HG03521 (cell line): ENCODE data around the gene C2orf80.
"Not testable (repeated sequence)": the region's sequence is repeated elsewhere in the genome, so short reads cannot be mapped to it uniquely, and the experiment has no call there.

Experiments
- ATAC-seq: cut with Tn5 transposase; IDR thresholded peaks from one replicate; pipeline ENCODE4 v1.9.1; 2021; ENCODE audit warnings: mild to moderate bottlenecking, moderate library complexity; ENCODE audit not compliant: unreplicated experiment

C2orf80 gene

GRCh38 chr2:208136716-208137094 lies 53.1 kb downstream of the C2orf80 start:
- no peak for ATAC-seq

GRCh38 chr2:208135794-208136715 lies 53.8 kb downstream of the C2orf80 start:
- ATAC-seq, result no peak

DNA sequence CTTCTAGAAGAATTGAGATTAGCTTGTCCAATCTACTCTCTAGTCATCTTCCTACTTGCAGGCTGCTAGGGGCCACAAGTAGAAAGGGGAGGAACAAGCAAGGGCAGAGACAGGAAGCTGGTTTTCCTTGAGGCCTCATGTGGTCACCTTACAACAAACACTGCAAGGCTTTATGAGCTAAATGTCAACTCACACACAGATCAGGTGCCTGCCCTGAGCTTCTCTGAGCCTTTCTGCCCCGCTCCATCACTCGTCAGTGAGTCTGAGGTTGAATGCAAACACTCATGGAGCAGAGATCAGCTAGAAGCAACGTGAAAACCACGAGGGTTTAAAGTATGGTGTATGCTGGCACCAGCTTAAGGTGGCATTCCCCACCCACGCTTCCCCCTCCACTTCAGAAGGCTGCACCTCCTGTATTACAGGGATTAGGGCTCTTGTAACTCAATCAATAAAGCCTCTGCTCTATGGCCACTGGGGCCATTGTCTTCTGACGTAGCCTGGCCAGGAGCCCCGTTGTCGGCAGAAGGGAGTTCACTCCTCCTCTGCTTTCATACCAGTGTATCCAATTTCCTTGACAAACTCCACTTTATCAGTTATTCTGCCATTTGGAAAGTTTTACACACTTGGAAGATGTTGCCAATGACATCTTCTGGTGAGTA lies 54.8 kb downstream of the C2orf80 start:
- ATAC-seq, result no peak

GRCh38 chr2:208130712-208131110 lies 59.1 kb downstream of the C2orf80 start:
- ATAC-seq, result no peak

DNA sequence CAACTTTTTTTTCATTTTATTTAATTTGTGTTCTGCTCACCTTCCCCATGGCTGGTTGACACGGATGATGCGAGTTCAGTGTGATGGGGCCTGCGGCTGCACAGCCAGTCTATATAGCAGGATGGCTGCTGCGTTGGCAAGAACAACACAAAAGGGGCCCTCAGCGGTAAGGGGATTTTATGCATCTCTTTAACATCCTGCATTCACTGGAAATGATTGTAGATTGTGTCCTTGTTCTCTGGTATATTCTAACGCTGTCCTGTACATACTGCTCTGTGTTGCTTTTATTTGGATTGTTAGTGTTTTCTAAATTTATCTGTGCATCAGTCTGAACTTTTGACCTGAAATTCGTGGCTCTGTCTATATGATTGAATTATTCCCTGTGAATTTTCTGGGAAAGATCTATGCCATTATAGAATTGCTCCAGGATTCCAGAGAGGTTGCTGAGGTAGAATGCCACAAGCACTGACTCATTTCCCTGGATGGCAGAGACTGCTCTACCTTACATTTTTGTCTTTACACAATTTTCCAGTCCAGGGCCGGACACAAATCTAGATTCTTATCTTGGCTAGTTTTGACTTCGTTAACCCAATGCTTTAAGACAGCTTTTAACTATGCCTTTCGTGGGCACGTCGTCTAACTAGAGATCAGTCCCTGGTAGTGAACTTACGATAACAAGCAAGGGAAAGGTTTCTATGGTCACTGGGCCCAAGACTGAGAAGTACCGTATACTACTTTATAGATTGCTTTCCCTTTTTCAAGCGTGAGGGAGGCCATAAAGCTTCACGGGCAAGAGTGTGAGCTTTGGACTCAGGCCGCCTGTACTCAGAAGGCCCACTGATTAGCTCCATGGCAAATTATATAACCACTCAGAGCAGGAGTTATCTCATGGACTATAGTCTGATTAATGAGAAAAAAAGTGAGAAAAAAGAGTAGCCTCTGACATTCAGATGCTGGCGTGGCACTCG lies 59.8 kb downstream of the C2orf80 start, which contains the start of gene CRYGC:
Gene CRYGC, minus strand, starts transcription at position 85 of the 968 bp plus-strand sequence. Its CDS starts 36 bp downstream, at position 49.
- ATAC-seq, result no peak

DNA sequence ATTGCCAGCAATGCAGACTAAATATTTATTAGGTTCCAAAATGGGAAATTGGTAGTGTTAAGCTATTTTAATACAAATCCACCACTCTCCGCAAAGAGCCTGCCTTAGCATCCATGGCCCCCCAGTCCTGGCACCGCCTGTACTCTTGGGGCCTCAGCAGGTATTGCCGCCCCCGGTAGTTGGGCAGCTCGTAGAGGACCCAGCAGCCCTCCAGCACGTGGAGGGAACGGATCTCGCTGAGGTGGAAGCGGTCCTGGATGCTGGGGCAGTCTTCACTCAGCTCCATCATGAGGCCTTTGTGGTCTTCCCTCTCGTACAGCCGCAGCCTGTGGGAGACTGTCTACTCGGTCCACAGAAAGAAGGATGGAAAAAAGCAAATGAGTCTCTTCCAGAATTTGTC lies 61.7 kb downstream of the C2orf80 start:
- ATAC-seq, result no peak

- no peak for ATAC-seq
Observed at GRCh38 chr2:208127090-208127489, 62.7 kb downstream of the C2orf80 start.

GRCh38 chr2:208125251-208125650 lies 64.6 kb downstream of the C2orf80 start:
- ATAC-seq, result no peak

DNA sequence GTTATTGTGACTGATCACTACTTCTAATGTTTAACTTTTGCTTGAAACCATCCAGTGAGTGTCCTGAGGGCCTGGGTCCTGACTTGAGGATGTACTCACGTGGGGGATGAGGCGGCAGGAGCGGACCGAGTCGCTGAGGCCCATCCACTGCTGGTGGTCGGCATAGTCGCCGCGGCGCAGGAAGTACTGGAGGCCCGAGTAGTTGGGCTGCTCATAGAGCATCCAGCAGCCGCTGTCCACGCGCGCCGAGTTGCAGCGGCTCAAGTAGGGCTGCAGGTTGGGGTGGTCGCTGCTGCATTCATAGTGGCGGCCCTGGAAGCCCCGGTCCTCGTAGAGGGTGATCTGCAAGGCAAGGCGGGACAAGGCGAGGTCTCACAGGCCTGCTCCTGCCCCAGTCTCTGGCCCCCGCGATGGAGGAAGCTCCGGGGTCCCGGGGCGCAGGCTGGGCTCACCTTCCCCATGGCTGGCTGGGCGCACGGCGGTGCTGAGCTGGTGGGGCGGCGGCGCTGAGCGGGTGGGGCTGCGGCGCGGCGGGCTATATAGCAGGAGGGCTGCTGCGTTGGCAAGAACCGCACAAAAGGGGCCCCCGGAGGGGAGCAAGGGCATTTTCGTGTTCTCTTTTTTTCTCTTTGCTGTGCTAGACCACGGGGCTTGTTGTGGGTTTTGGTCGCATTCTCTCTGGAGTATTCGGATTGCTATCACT lies 65.7 kb downstream of the C2orf80 start, which contains the start of gene CRYGD:
Gene CRYGD, minus strand, starts transcription at position 512 of the 703 bp plus-strand sequence. Its CDS starts 51 bp downstream, at position 461.
- ATAC-seq, result not testable (repeated sequence)

- ATAC-seq, result no peak
Observed at GRCh38 chr2:208122248-208122647, 67.6 kb downstream of the C2orf80 start.

GRCh38 chr2:208118918-208119317 lies 70.9 kb downstream of the C2orf80 start:
- ATAC-seq, result no peak

DNA sequence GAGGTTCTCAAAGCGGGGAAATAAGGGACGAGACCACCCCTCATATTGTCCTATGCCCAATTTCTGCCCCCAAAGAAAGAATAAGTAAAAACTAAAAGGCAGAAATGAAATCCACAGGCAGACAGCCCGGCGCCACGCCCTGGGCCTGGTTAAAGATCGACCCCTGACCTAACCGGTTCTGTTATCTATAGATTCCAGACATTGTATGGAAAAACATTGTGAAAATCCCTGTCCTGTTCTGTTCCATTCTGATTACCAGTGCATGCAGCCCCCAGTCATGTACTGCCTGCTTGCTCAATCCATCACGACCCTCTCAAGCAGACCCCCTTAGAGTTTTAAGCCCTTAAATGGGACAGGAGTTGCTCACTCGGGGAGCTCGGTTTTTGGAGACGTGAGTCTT lies 72.4 kb downstream of the C2orf80 start:
- ATAC-seq, result not testable (repeated sequence)
